ENCODE results near the gene CMTM6.

GRCh38 chr3:32506466-32506865 lies 3.8 kb upstream of the CMTM6 start:
- no peak for TF ChIP-seq CTCF (IDR thresholded peaks at IDR 0.05; ENCODE audit: control extremely low read depth in 1 of 3, insufficient read depth in 1 of 3, low read depth in 1 of 3, low read length in 3 of 3)
- no peak for TF ChIP-seq EP300 (IDR thresholded peaks at IDR 0.05; ENCODE audit: borderline replicate concordance in 1 of 2, low read depth in 2 of 2, low read length in 2 of 2)
- TF ChIP-seq YY1 (IDR thresholded peaks at IDR 0.05; ENCODE audit: low read depth, low read length) = no peak
- no peak for TF ChIP-seq HDAC2 (IDR thresholded peaks at IDR 0.05; ENCODE audit: borderline replicate concordance in 1 of 2, low read depth in 2 of 2, low read length in 2 of 2)
- no peak for TF ChIP-seq POLR2A (IDR thresholded peaks at IDR 0.05; ENCODE audit: control extremely low read depth in 1 of 2, low read depth in 2 of 2, low read length in 2 of 2)
- TF ChIP-seq CHD7 (IDR thresholded peaks at IDR 0.05; ENCODE audit: insufficient replicate concordance, low read length) = no peak
- TF ChIP-seq RFX5 (IDR thresholded peaks at IDR 0.05; ENCODE audit: borderline replicate concordance, low read depth, low read length) = no peak
- no peak for TF ChIP-seq EZH2 (IDR thresholded peaks at IDR 0.05; ENCODE audit: low read depth, low read length, severe bottlenecking)
- TF ChIP-seq ZNF274 (IDR thresholded peaks at IDR 0.05; ENCODE audit: borderline replicate concordance, extremely low read depth, low read length) = no peak
- TF ChIP-seq MAX (IDR thresholded peaks at IDR 0.05) = no peak
- TF ChIP-seq E2F6 (IDR thresholded peaks at IDR 0.05) = no peak

Data from H1 (cell line).